Body of pancreas (tissue), 4 donors: ENCODE data around the gene DNMBP. TPM values are rescaled to one million over a fixed set of nuclear protein-coding genes. Genes with fewer than 3 reads are reported as not detected.
A peak's percentile ranks its signal among the peaks of the same experiment; 100 is the strongest.
"Not testable (repeated sequence)": the region's sequence is repeated elsewhere in the genome, so short reads cannot be mapped to it uniquely, and the experiment has no call there.

Source experiments
- ATAC-seq: fragments of 150-250 bp; one replicate; pipeline ENCODE4 v1.9.1; 2016
- DNase-seq, 4 donors: peaks; one replicate each; pipeline ENCODE4 v3.0.0-alpha.2; 2019
- H3K27ac ChIP-seq, 4 donors: fragments of 200-600 bp; sonication (generic); 1 replicate in 3 of 4; 2 replicates in 1 of 4; pipeline versions ENCODE4 v1.5.1 to v1.6.1; 2016 to 2019; ENCODE audit warnings: mild to moderate bottlenecking in 1 of 4, mixed read lengths in 1 of 4, moderate library complexity in 1 of 4
- H3K27me3 ChIP-seq, 2 donors: fragments of 200-600 bp; sonication (generic); one replicate each; pipeline ENCODE4 v1.6.0; 2016; ENCODE audit warnings: mild to moderate bottlenecking in 1 of 2
- H3K36me3 ChIP-seq, 2 donors: fragments of 200-600 bp; sonication (generic); replicated peaks in 1 of 2; 2 replicates each; pipeline ENCODE4 v1.5.1; 2016; ENCODE audit warnings: low read depth in 2 of 2; ENCODE audit not compliant: insufficient read depth in 1 of 2
- H3K4me1 ChIP-seq: fragments of 200-600 bp; sonication (generic); one replicate; pipeline ENCODE4 v1.6.0; 2016
- H3K4me3 ChIP-seq, 2 donors: fragments of 200-600 bp; sonication (generic); 1 replicate in 1 of 2; 2 replicates in 1 of 2; pipeline ENCODE4 v1.5.1; 2016 to 2019
- H3K9me3 ChIP-seq, 3 donors: fragments of 200-600 bp; sonication (generic); 1 replicate in 2 of 3; 2 replicates in 1 of 3; pipeline ENCODE4 v1.5.1; 2016
- CTCF ChIP-seq, 7 experiments: fragments of 450-650 bp in 4 of 7; fragments of 200-600 bp in 3 of 7; sonication (generic) in 3 of 7; IDR thresholded peaks; one replicate each; pipeline ENCODE4 v1.5.1; 2016 to 2019; ENCODE audit warnings: antibody characterized with exemption in 7 of 7
- POLR2A ChIP-seq, 3 donors: fragments of 450-650 bp; IDR thresholded peaks; one replicate each; pipeline ENCODE4 v1.6.1; 2016; ENCODE audit warnings: antibody characterized with exemption in 3 of 3, mild to moderate bottlenecking in 2 of 3
- WGBS, 2 donors: methylation state at CpG; one replicate each; pipeline ENCODE4 v1.1.5; 2017; 5-methylcytosine and 5-hydroxymethylcytosine counted together
- intact Hi-C: fragments of 100-400 bp; cut with DNase I; formaldehyde crosslinking; loops from one replicate; pipeline ENCODE4 v1.15.1; 2023
- total RNA-seq, 2 donors: library from RNA; depleted of rRNA; stranded (reverse); fragments of >200 nt; gene quantifications; one replicate each; pipeline ENCODE4 v1.1.0, GENCODE V29; 2016

Gene DNMBP
- total RNA-seq, 2 donors from 2014 or later = 11.5 to 19.2 TPM

- intact Hi-C loops = no loop called here
- TF ChIP-seq CTCF (IDR thresholded peaks at IDR 0.05) (no peak), POLR2A (IDR thresholded peaks at IDR 0.05) (no peak)
- Histone ChIP-seq H3K27me3 (no peaks in the 10 kb centered on the region), H3K4me1 (peaks cover 16% of the 10 kb centered on the region), H3K36me3 (peaks cover 7 to 14% of the 10 kb centered on the region in 2 donors), H3K9me3 (no peaks in the 10 kb centered on the region), H3K27ac (no peak overlapping the region), H3K4me3 (no peak overlapping the region)
- DNase-seq (no peak), ATAC-seq (no peak)
- WGBS, 2 donors = 90 to 93% methylated on average over 2 to 5 of the region's 5 CpGs
Observed at GRCh38 chr10:99873846-99874245, 135.9 kb downstream of the DNMBP start.

- peaks cover 7 to 10% of the 10 kb centered on the region in 2 donors for H3K36me3 ChIP-seq
- H3K4me3 ChIP-seq = no peak overlapping the region
- no peak for DNase-seq
- H3K4me1 ChIP-seq = peaks cover 16% of the 10 kb centered on the region
- H3K27me3 ChIP-seq = no peaks in the 10 kb centered on the region
- WGBS, 2 donors = 50 to 62% methylated on average over 5 of the region's 5 CpGs
- peak; percentile 36 for ATAC-seq
- no peak overlapping the region for H3K27ac ChIP-seq
- intact Hi-C loops = no loop called here
- no peaks in the 10 kb centered on the region for H3K9me3 ChIP-seq
- TF ChIP-seq POLR2A (IDR thresholded peaks at IDR 0.05) (no peak), CTCF (IDR thresholded peaks at IDR 0.05) (no peak)
Observed at GRCh38 chr10:99872367-99873162, 137.2 kb downstream of the DNMBP start.

GRCh38 chr10:99870123-99870730 lies 139.5 kb downstream of the DNMBP start:
- H3K36me3 ChIP-seq = no peaks in the 10 kb centered on the region
- H3K4me3 ChIP-seq = no peak overlapping the region
- intact Hi-C loops = no loop called here
- H3K27me3 ChIP-seq = no peaks in the 10 kb centered on the region
- H3K27ac ChIP-seq = no peak overlapping the region
- ATAC-seq (no peak), DNase-seq (no peak)
- H3K4me1 ChIP-seq = peaks cover 16% of the 10 kb centered on the region
- TF ChIP-seq POLR2A (IDR thresholded peaks at IDR 0.05) = no peak
- TF ChIP-seq CTCF (IDR thresholded peaks at IDR 0.05) = no peak
- 61 to 72% methylated on average over 8 of the region's 8 CpGs for WGBS, 2 donors
- no peaks in the 10 kb centered on the region for H3K9me3 ChIP-seq

GRCh38 chr10:99869581-99870122 lies 140.1 kb downstream of the DNMBP start:
- H3K36me3 ChIP-seq = no peaks in the 10 kb centered on the region
- TF ChIP-seq CTCF (IDR thresholded peaks at IDR 0.05) (no peak), POLR2A (IDR thresholded peaks at IDR 0.05) (no peak)
- ATAC-seq (no peak), DNase-seq (no peak)
- peaks cover 10% of the 10 kb centered on the region for H3K4me1 ChIP-seq
- H3K4me3 ChIP-seq = no peak overlapping the region
- no peaks in the 10 kb centered on the region for H3K9me3 ChIP-seq
- no peaks in the 10 kb centered on the region for H3K27me3 ChIP-seq
- WGBS, 2 donors = 75 to 77% methylated on average over 5 to 9 of the region's 9 CpGs
- H3K27ac ChIP-seq = no peak overlapping the region
- intact Hi-C loops = no loop called here

GRCh38 chr10:99867250-99867649 lies 142.5 kb downstream of the DNMBP start:
- DNase-seq, H3K27me3 ChIP-seq, H3K4me3 ChIP-seq, H3K4me1 ChIP-seq, H3K9me3 ChIP-seq, intact Hi-C loops, ATAC-seq, H3K27ac ChIP-seq, H3K36me3 ChIP-seq: not testable (repeated sequence)
- WGBS, 2 donors = 56 to 83% methylated on average over 3 of the region's 3 CpGs

GRCh38 chr10:99863535-99864240 lies 146.1 kb downstream of the DNMBP start:
- H3K36me3 ChIP-seq, H3K27ac ChIP-seq, H3K27me3 ChIP-seq, H3K4me1 ChIP-seq, DNase-seq, intact Hi-C loops, H3K9me3 ChIP-seq, H3K4me3 ChIP-seq, ATAC-seq: not testable (repeated sequence)
- WGBS, 2 donors = 63 to 72% methylated on average over 9 of the region's 9 CpGs
